LNCAP (cell line): Measurements from ENCODE around the gene PSMA7.

Experiments
- TF ChIP-seq, protein P1 (sequence below): fragments of 450-650 bp; IDR thresholded peaks from 2 replicates; pipeline ENCODE4 v1.5.1; 2017; ENCODE audit warnings: mild to moderate bottlenecking

Gene PSMA7

DNA sequence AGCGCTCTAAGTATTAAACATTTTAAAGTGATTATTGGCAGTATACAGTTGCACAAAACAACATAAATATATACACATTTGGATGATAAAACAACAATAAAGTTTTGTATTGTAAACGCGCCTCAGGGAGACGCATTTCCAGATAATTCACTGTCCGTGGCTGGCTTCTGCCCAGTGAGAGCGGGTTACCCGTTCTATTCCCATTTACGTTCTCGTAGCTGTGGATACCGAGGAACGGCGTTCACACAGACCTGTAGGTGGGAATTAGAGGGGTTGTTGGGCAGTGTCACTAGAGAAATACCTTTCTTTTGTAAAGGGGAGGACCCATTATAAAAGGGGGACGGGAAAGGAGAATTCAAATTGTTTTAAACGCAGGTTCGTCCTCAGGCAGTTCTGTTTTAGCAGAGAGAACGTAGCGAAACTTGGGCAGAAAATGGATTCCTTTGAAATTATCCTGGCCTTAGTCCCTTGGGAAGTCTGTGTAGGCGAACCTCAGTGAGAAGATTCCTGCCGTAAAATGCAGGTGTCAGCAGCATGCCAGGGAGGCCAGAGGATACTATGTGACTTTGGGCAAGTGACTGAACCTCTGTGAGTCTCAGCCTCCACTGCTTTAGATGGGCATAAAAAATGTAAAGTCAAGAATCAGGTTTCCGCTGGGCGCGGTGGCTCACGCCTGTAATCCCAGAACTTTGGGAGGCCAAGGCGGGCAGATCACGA, 40.4 kb upstream of the PSMA7 start:
- TF ChIP-seq, protein P1, sequence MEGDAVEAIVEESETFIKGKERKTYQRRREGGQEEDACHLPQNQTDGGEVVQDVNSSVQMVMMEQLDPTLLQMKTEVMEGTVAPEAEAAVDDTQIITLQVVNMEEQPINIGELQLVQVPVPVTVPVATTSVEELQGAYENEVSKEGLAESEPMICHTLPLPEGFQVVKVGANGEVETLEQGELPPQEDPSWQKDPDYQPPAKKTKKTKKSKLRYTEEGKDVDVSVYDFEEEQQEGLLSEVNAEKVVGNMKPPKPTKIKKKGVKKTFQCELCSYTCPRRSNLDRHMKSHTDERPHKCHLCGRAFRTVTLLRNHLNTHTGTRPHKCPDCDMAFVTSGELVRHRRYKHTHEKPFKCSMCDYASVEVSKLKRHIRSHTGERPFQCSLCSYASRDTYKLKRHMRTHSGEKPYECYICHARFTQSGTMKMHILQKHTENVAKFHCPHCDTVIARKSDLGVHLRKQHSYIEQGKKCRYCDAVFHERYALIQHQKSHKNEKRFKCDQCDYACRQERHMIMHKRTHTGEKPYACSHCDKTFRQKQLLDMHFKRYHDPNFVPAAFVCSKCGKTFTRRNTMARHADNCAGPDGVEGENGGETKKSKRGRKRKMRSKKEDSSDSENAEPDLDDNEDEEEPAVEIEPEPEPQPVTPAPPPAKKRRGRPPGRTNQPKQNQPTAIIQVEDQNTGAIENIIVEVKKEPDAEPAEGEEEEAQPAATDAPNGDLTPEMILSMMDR = no peak

DNA sequence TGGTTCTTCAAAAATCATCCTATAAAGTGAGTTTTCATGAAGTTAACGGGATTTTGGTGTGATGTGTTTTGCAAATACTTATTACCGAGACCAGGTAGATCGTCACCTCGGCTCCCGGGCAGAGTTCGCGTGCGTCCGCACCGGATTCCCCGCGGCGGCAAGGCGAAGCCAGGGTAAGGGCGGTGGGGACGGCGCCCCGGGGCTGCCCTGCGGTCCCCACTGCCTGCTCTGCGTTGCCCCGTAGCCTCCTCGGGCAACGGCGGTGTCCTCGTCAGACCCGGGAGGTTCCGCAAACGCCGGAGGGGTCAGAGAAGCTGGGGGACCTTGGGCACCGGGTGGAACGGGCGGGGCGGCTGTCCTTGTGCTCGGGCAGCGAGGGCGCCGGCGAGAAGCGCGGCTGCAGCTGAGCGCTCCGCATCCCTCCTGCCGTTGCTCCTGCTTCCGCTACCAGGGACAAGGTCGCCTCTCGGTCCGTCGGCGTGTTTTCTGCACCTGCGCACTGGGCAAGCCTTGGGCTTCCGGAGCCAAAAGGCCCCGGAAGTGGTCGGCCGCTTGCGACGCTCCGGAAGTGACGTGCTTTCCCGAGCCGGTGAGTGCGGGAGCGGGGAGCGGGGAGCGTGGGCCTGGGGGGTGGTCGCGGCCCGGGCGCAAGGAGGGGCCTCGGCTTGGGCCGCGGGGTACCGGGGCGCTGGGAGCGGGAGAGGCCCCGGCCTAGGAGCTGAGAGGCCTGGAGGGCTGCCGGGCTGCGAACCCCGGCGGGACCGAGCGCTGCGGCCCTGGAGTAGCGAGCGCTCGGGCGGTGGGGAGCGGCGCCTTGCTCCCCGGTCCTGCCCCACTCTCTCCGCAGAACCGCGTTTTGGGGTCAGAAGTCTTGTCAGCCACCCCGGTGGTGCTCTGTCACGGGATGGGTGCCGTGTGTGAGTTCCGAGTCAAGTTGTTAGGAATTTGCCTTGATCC, 39.6 kb upstream of the PSMA7 start, which contains the start of gene MTG2:
Gene MTG2 (plus strand): TSS at position 560 of the 957 bp plus-strand sequence. CDS start 10,393 bp downstream, outside the sequence.
- TF ChIP-seq, protein P1 = no peak

DNA sequence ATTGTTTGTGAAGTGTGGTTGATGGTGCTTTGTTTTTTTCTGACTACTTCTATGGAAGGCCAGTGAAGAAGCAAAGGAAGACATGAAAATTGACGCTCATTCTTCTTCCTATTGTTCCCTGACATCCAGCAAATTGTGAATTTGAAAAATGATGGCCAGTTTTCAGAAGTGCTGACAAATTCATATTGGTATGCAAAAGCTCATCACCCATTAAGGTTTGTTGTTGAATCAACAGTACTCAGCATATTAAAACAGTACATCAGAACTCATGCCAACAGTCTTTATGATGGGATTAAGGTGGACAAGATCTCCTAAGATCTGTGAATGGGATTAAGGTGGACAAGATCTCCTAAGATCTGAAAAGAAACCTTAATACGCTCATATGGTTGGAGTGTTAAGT, 38.6 kb upstream of the PSMA7 start:
- TF ChIP-seq, protein P1 = no peak

DNA sequence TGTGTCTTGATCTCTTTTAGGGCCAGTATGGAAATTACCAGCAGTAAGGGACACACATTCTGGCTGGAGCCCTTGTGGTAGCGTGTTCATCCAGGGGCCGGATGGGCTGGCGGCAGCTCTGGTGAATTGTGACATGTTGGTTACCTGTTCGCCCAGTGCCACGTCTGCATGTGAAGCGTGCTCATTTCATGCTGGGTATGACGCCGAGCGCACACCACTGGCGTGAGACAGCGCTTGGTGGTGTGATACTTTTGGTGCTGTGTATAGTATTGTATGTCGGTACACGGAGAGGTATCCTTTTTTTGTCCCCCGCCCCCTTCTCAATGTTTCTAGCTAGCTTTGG, 35.9 kb upstream of the PSMA7 start:
- TF ChIP-seq, protein P1 = no peak

DNA sequence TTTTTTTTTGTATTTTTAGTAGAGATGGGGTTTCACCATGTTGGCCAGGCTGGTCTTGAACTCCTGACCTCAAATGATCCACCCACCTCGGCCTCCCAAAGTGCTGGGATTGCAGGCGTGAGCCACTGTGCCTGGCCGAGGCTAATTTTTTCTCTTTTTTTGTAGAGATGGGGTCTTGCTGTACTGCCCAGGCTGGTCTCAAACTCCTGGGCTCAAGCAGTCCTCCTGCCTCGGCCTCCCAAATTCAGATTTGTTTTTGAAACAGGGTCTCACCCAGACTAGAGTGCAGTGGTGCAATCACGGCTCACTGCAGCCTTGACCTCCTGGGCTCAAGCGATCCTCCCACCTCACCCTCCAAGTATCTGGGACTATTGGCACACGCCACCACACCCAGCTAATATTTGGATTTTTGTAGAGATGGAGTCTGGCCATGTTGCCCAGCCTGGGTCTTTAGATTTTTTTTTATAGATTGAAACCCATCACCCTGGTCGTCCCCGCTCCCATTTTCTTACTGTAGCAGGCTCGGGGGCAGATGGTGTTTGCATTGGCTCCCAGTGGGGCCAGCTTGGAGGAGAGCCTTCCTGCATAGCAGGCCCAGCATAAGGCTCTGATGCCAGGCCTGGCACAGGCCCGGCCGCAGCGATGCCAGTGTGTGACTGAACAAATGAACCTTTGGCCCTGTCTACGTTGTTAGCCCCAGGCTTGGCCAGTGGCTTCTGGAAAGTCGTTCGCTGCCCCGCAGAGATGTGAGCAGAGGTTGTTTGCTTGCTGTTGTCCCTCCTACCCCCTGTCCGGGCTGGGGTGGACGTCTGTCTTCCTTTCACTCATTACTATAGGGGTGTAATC, 35.3 kb upstream of the PSMA7 start:
- TF ChIP-seq, protein P1 = no peak

DNA sequence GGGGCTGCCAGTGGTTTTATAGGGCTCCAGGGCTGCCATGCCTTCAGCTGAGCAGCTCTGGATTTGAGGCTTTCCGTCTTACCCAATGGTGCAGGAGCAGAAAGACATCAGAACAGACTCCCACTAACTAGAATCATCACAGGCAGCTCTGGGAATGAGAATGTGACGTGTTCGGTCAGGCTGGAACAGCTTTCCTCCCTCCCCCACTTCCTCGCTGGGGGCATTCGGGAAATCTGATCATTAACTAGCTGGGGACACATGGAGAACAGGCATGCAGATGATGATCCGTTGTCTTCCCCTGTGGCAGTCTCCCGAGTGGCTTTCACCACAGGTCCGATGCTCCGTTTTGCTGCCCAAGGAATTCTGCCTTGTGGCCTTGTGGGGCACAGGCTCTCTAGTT, 34.1 kb upstream of the PSMA7 start:
- TF ChIP-seq, protein P1 = no peak

DNA sequence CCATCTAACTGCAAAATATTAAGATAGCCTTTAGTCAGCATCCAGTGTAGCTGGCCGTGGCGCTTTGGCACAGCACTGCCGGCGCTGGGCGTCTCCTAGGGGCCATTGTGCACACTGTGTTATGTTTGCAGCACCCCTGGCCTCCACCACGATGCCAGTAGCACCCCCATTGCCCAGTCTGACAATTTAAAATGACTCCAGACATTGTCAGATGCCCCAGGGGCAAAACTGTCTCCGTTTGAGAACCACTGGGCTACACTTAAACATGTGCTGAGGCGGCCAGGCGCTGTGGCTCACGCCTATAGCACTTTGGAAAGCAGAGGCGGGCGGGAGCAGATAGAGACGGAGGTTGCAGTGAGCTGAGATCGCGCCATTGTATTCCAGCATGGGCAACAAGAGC, 33.7 kb upstream of the PSMA7 start:
- TF ChIP-seq, protein P1 = no peak
